Loucy (cell line): ENCODE results near the gene SYCP2.
"Not testable (repeated sequence)": the region's sequence is repeated elsewhere in the genome, so short reads cannot be mapped to it uniquely, and the experiment has no call there.

Experiments used
- H2AFZ ChIP-seq: fragments of 200-600 bp; sonication (generic); 2 replicates; pipeline ENCODE4 v1.6.0; 2016; ENCODE audit warnings: antibody characterized with exemption, mild to moderate bottlenecking, low read length, moderate library complexity
- H3F3A ChIP-seq: fragments of 200-600 bp; 2 replicates; pipeline ENCODE4 v1.6.0; 2016; ENCODE audit warnings: antibody characterized with exemption, low read depth, mild to moderate bottlenecking
- H3K27me3 ChIP-seq: fragments of 200-600 bp; sonication (generic); 2 replicates; pipeline ENCODE4 v1.6.1; 2014; ENCODE audit warnings: low read length, mild to moderate bottlenecking; ENCODE audit not compliant: insufficient read depth, poor library complexity, severe bottlenecking
- H3K36me3 ChIP-seq: fragments of 200-600 bp; sonication (generic); 2 replicates; pipeline ENCODE4 v1.6.1; 2016; ENCODE audit warnings: low read length; ENCODE audit not compliant: insufficient read depth
- H3K4me1 ChIP-seq: fragments of 200-600 bp; sonication (generic); 2 replicates; pipeline ENCODE4 v1.5.1; 2014; ENCODE audit warnings: low read length, mild to moderate bottlenecking; ENCODE audit not compliant: insufficient read depth, poor library complexity, severe bottlenecking
- H3K4me2 ChIP-seq: fragments of 200-600 bp; sonication (generic); 2 replicates; pipeline ENCODE4 v1.6.0; 2014; ENCODE audit warnings: antibody characterized with exemption, low read length, low read depth, mild to moderate bottlenecking; ENCODE audit not compliant: poor library complexity, severe bottlenecking
- H3K4me3 ChIP-seq: fragments of 200-600 bp; sonication (generic); 2 replicates; pipeline ENCODE4 v1.5.1; 2014; ENCODE audit warnings: low read length, mild to moderate bottlenecking, mixed read lengths; ENCODE audit not compliant: poor library complexity, severe bottlenecking
- H3K79me2 ChIP-seq: fragments of 200-600 bp; sonication (generic); 2 replicates; pipeline ENCODE4 v1.6.1; 2014; ENCODE audit warnings: low read length; ENCODE audit not compliant: insufficient read depth
- H3K9ac ChIP-seq: fragments of 200-600 bp; sonication (generic); 2 replicates; pipeline ENCODE4 v1.6.0; 2014; ENCODE audit warnings: mild to moderate bottlenecking, low read depth, low read length, moderate library complexity; ENCODE audit not compliant: poor library complexity, severe bottlenecking
- H3K9me2 ChIP-seq: fragments of 200-600 bp; sonication (generic); replicated peaks from 2 replicates; pipeline ENCODE4 v1.6.1; 2016; ENCODE audit warnings: low read depth, low read length, mixed read lengths
- H3K9me3 ChIP-seq: fragments of 200-600 bp; sonication (generic); 2 replicates; pipeline ENCODE4 v1.6.1; 2014; ENCODE audit warnings: mild to moderate bottlenecking, antibody characterized with exemption, low read length, low read depth; ENCODE audit not compliant: insufficient read depth
- H4K20me1 ChIP-seq: fragments of 200-600 bp; sonication (generic); 2 replicates; pipeline ENCODE4 v1.6.0; 2014; ENCODE audit warnings: antibody characterized with exemption, low read length, mild to moderate bottlenecking; ENCODE audit not compliant: insufficient read depth, poor library complexity, severe bottlenecking
- CTCF ChIP-seq: fragments of 200-600 bp; sonication (generic); conservative IDR thresholded peaks from 2 replicates; pipeline ENCODE4 v1.5.1; 2014; ENCODE audit warnings: mild to moderate bottlenecking, antibody characterized with exemption, low read length
- EZH2phosphoT487 ChIP-seq: fragments of 200-600 bp; IDR thresholded peaks from 2 replicates; pipeline ENCODE4 v1.6.1; 2018; ENCODE audit warnings: antibody characterized with exemption, mild to moderate bottlenecking, moderate library complexity, borderline replicate concordance

The SYCP2 gene

DNA sequence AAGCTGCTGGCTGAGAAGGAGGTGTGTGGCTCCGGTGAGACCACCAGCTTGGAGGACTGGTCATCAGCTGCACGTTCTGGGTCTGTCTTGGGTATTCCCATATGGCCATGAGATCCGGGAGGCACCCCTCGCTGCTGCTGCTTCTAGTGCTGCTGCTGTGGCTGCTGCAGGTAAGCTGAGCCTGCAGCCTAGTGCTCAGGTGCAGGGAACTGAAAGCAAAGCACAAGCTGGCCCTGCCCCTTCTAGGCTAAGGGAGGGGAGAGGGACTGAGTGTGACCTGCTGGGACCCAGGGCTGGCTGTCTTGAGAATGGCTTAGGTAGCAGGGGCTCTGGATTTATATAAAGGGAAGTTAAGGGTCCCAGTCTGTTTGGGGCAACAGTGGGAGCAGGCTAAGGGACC lies 25.2 kb upstream of the SYCP2 start:
- TF ChIP-seq CTCF (no peak), EZH2phosphoT487 (no peak)
- H3K9me2 ChIP-seq = no peaks in the 10 kb centered on the region
- no peaks in the 10 kb centered on the region for H3K9me3 ChIP-seq
- no peaks in the 10 kb centered on the region for H3F3A ChIP-seq
- no peak overlapping the region for H3K4me2 ChIP-seq
- H3K9ac ChIP-seq = no peak overlapping the region
- H3K79me2 ChIP-seq = no peaks in the 10 kb centered on the region
- H3K4me3 ChIP-seq = no peak overlapping the region
- no peak overlapping the region for H2AFZ ChIP-seq
- no peaks in the 10 kb centered on the region for H3K27me3 ChIP-seq
- H3K36me3 ChIP-seq = no peaks in the 10 kb centered on the region
- H4K20me1 ChIP-seq = no peaks in the 10 kb centered on the region
- no peaks in the 10 kb centered on the region for H3K4me1 ChIP-seq

GRCh38 chr20:59958123-59958522 lies 24.7 kb upstream of the SYCP2 start, which contains the start of gene CDH26:
Gene CDH26, plus strand, starts transcription at chr20:59958423. Its CDS starts 304 bp downstream, at chr20:59958727.
- H3K27me3 ChIP-seq = no peaks in the 10 kb centered on the region
- no peaks in the 10 kb centered on the region for H3K79me2 ChIP-seq
- no peaks in the 10 kb centered on the region for H3K36me3 ChIP-seq
- no peak within 1 kb of the TSS for H3K4me3 ChIP-seq
- no peaks in the 10 kb centered on the region for H4K20me1 ChIP-seq
- no peak within 1 kb of the TSS for H3K9ac ChIP-seq
- no peaks in the 10 kb centered on the region for H3F3A ChIP-seq
- no peak within 1 kb of the TSS for H2AFZ ChIP-seq
- TF ChIP-seq EZH2phosphoT487 (no peak), CTCF (no peak)
- H3K9me3 ChIP-seq = no peaks in the 10 kb centered on the region
- no peaks in the 10 kb centered on the region for H3K9me2 ChIP-seq
- no peaks in the 10 kb centered on the region for H3K4me1 ChIP-seq
- no peak within 1 kb of the TSS for H3K4me2 ChIP-seq

DNA sequence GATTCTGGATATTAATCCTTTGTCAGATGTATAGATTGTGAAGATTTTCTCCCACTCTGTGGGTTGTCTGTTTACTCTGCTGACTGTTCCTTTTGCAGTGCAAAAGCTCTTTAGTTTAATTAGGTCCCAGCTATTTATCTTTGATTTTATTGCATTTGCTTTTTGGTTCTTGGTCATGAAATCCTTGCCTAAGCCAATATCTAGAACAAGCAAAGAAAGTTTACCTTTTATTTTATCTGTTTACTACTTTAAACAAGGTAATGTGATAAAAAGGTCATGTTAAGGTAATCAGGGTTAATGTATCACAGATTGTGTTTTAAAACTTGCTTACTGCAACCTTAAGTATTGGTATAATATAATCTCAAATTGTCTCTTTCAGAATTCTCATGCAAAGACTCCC lies 24.1 kb upstream of the SYCP2 start:
- not testable (repeated sequence) for H2AFZ ChIP-seq, H3F3A ChIP-seq, H3K27me3 ChIP-seq, H3K4me3 ChIP-seq, H3K79me2 ChIP-seq, H4K20me1 ChIP-seq, H3K36me3 ChIP-seq, H3K4me2 ChIP-seq, H3K9me3 ChIP-seq, H3K9me2 ChIP-seq, H3K9ac ChIP-seq, H3K4me1 ChIP-seq

DNA sequence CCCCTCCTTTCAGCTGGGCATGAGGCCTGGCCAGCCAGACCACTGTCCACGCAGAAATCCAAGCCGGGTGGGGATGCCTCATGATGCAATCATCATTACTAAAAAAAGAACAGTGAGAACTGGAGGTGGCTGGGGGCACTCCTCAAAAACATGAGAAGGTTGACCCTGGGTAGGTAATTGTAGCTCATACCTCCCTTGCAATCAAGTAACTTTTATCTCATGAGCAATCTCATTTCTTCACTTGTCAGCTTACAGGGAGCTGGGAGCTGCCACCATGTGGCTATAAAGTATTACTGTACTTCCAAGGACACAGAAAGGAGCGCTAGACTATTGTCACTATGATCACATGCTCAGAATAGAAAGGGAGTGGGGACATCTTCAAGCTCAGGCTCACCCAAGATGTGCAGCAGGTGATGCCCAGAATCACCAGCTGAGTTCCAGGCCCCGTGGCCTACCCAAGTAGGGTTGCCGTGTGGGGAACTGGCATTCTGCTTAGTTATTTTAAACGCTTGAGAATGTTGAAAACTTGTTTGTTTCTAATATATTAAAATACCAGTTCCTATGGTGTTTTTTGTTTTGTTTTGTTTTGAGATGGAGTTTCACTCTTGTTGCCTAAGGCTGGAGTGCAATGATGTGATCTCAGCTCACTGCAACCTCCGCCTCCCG lies 21.8 kb upstream of the SYCP2 start:
- no peaks in the 10 kb centered on the region for H3F3A ChIP-seq
- no peak overlapping the region for H3K9ac ChIP-seq
- H3K4me2 ChIP-seq = no peak overlapping the region
- TF ChIP-seq CTCF (peak; percentile 64), EZH2phosphoT487 (no peak)
- H3K4me3 ChIP-seq = no peak overlapping the region
- H3K9me3 ChIP-seq = no peaks in the 10 kb centered on the region
- H2AFZ ChIP-seq = no peak overlapping the region
- H3K36me3 ChIP-seq = no peaks in the 10 kb centered on the region
- no peaks in the 10 kb centered on the region for H3K4me1 ChIP-seq
- no peaks in the 10 kb centered on the region for H3K79me2 ChIP-seq
- H4K20me1 ChIP-seq = no peaks in the 10 kb centered on the region
- no peaks in the 10 kb centered on the region for H3K9me2 ChIP-seq
- H3K27me3 ChIP-seq = no peaks in the 10 kb centered on the region
